ENCODE results near the gene RHBDD3.
A peak's percentile ranks its signal among the peaks of the same experiment; 100 is the strongest.
"Not testable (repeated sequence)": the region's sequence is repeated elsewhere in the genome, so short reads cannot be mapped to it uniquely, and the experiment has no call there.

RHBDD3 gene

DNA sequence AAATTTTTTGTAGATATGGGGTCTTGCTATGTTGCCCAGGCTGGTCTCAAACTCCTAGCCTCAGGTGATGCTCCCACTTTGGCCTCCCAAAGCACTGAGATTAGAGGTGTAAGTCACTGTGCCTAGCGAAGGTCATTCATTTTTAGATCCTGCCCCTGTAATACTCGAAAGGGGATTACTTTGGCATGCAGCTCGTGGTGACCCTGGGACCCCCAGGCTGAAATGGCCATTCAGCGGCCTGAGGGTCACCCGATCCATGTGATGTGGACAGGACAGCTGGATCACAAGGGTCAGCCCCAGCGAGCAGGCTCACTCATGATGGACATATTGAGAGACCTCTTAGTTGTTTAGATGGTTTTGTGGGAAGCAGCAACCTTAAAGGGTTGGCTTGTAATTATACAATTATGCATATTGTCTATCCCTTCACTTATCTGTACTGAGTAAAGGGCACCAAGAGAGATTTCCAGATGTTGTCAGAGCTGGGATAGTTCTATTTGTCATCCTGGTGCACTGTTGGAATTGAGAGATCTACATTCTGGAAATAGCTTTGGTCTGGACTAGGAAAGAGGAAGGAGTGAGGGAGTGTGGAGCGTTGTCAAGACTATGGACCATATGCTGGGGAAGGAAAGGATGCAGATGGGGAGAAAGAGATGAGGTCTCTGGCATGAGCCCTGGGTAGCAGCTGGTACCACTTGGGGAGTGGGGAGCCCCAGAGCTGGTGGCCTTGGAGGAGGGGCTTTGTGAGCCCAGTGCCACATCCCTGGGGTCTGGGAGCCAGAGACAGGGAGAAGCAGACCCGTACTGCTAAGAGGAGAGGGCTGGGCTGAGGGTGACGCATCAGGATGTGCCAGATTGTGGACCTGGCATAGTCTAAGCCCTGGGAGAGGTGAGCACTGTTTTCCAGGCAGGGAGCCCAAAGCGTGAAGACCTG is 15.5 kb downstream of the RHBDD3 start:
- ChIA-PET CTCF (interaction anchor here (1.0 kb wide), 1 partner anchor 9 kb away, joined by 5 read pairs; no protein-coding TSS in a partner anchor), POLR2A (interaction anchor here (0.6 kb wide), 1 partner anchor 187 kb away, joined by 7 read pairs; no protein-coding TSS in a partner anchor)
- Histone ChIP-seq H3K27ac (ENCODE audit: extremely low read depth, low read depth, low read length) (no peak overlapping the region), H3K9me3 (ENCODE audit: control insufficient read depth, insufficient read depth, low read depth, low read length) (no peaks in the 10 kb centered on the region), H3K4me3 (ENCODE audit: low read depth, low read length) (no peak overlapping the region), H3K4me1 (ENCODE audit: control insufficient read depth, insufficient read depth, low read length) (no peaks in the 10 kb centered on the region), H3K36me3 (ENCODE audit: control insufficient read depth in 2 of 2, insufficient read depth in 1 of 2, low read length in 2 of 2) (no peaks in the 10 kb centered on the region)
- TF ChIP-seq ZNF16 (tag by site-specific recombination; IDR thresholded peaks at IDR 0.05; ENCODE audit: low read depth) (no peak), ZNF211 (tag by site-specific recombination; IDR thresholded peaks at IDR 0.05; ENCODE audit: low read depth) (no peak), PRDM1 (tag by site-specific recombination; IDR thresholded peaks at IDR 0.05) (no peak), ZNF302 (tag by site-specific recombination; IDR thresholded peaks at IDR 0.05; ENCODE audit: low read depth) (no peak), ZNF626 (tag by site-specific recombination; IDR thresholded peaks at IDR 0.05) (no peak), ZBTB7A (tag by site-specific recombination; IDR thresholded peaks at IDR 0.05; ENCODE audit: low read depth) (no peak), ZNF391 (tag by site-specific recombination; IDR thresholded peaks at IDR 0.05; ENCODE audit: borderline replicate concordance, low read depth) (no peak), ZFP37 (tag by site-specific recombination; IDR thresholded peaks at IDR 0.05) (no peak)
- TF ChIP-seq, protein P1, sequence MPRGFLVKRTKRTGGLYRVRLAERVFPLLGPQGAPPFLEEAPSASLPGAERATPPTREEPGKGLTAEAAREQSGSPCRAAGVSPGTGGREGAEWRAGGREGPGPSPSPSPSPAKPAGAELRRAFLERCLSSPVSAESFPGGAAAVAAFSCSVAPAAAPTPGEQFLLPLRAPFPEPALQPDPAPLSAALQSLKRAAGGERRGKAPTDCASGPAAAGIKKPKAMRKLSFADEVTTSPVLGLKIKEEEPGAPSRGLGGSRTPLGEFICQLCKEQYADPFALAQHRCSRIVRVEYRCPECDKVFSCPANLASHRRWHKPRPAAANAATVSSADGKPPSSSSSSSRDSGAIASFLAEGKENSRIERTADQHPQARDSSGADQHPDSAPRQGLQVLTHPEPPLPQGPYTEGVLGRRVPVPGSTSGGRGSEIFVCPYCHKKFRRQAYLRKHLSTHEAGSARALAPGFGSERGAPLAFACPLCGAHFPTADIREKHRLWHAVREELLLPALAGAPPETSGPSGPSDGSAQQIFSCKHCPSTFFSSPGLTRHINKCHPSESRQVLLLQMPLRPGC (tag by site-specific recombination; IDR thresholded peaks at IDR 0.05), result no peak

DNA sequence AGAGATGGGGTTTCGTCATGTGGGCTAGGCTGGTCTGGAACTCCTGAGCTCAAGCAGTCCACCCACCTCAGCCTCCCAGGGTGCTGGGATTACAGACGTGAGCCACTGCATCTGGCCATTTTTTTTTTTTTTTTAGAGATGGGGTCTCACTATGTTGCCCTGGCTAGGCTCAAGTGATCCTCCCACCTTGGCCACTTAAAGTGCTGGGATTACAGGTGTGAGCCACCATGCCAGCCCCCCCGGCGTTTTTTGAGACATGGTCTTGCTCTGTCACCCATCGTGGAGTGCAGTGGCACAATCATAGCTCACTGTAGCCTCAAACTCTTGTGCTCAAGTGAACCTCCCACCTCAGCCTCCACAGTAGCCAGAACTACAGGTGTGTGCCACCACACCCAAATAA is 16.5 kb downstream of the RHBDD3 start:
- POLR2A ChIA-PET, result interaction anchor here (0.6 kb wide), 1 partner anchor 186 kb away, joined by 7 read pairs; no protein-coding TSS in a partner anchor

DNA sequence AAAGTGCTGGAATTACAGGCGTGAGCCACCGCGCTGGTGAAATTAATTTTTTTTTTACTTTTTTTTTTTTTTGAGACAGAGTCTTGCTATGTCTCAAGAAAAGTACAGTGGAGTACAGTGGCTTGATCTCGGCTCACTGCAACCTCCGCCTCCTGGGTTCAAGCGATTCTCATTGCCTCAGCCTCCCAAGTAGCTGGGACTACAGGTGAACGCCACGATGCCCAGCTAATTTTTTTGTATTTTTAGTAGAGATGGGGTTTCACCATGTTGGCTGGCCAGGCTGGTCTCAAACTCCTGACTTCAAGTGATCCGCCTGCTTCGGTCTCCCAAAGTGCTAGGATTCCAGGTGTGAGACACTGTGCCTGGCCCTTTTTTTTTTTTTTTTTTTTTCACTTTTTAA is 19.9 kb downstream of the RHBDD3 start:
- H3K4me1 ChIP-seq (ENCODE audit: control insufficient read depth, insufficient read depth, low read length); H3K36me3 ChIP-seq (ENCODE audit: control insufficient read depth in 2 of 2, insufficient read depth in 1 of 2, low read length in 2 of 2); H3K27ac ChIP-seq (ENCODE audit: extremely low read depth, low read depth, low read length); H3K4me3 ChIP-seq (ENCODE audit: low read depth, low read length); H3K9me3 ChIP-seq (ENCODE audit: control insufficient read depth, insufficient read depth, low read depth, low read length): not testable (repeated sequence)
- ChIA-PET CTCF (interaction anchor here (0.6 to 1.8 kb wide), 5 partner anchors 46 to 207 kb away, joined by 3 to 8 read pairs (median 3); no protein-coding TSS in a partner anchor), POLR2A (interaction anchor here (0.7 kb wide), 1 partner anchor 13 kb away, joined by 4 read pairs; no protein-coding TSS in a partner anchor)

More for the DNA sequence above, 16.5 kb downstream of the RHBDD3 start:
- Histone ChIP-seq H3K27ac (ENCODE audit: extremely low read depth, low read depth, low read length) (no peak overlapping the region), H3K36me3 (ENCODE audit: control insufficient read depth in 2 of 2, insufficient read depth in 1 of 2, low read length in 2 of 2) (no peaks in the 10 kb centered on the region), H3K4me1 (ENCODE audit: control insufficient read depth, insufficient read depth, low read length) (no peaks in the 10 kb centered on the region), H3K9me3 (ENCODE audit: control insufficient read depth, insufficient read depth, low read depth, low read length) (no peaks in the 10 kb centered on the region), H3K4me3 (ENCODE audit: low read depth, low read length) (no peak overlapping the region)
- CTCF ChIA-PET, result no interaction called here
- peak; percentile 50 for TF ChIP-seq ZNF121 (tag by site-specific recombination; IDR thresholded peaks at IDR 0.05)
- TF ChIP-seq, protein P2, sequence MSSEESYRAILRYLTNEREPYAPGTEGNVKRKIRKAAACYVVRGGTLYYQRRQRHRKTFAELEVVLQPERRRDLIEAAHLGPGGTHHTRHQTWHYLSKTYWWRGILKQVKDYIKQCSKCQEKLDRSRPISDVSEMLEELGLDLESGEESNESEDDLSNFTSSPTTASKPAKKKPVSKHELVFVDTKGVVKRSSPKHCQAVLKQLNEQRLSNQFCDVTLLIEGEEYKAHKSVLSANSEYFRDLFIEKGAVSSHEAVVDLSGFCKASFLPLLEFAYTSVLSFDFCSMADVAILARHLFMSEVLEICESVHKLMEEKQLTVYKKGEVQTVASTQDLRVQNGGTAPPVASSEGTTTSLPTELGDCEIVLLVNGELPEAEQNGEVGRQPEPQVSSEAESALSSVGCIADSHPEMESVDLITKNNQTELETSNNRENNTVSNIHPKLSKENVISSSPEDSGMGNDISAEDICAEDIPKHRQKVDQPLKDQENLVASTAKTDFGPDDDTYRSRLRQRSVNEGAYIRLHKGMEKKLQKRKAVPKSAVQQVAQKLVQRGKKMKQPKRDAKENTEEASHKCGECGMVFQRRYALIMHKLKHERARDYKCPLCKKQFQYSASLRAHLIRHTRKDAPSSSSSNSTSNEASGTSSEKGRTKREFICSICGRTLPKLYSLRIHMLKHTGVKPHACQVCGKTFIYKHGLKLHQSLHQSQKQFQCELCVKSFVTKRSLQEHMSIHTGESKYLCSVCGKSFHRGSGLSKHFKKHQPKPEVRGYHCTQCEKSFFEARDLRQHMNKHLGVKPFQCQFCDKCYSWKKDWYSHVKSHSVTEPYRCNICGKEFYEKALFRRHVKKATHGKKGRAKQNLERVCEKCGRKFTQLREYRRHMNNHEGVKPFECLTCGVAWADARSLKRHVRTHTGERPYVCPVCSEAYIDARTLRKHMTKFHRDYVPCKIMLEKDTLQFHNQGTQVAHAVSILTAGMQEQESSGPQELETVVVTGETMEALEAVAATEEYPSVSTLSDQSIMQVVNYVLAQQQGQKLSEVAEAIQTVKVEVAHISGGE (tag by site-specific recombination; conservative IDR thresholded peaks at IDR 0.05; ENCODE audit: low read depth), result no peak
- TF ChIP-seq, protein P3, sequence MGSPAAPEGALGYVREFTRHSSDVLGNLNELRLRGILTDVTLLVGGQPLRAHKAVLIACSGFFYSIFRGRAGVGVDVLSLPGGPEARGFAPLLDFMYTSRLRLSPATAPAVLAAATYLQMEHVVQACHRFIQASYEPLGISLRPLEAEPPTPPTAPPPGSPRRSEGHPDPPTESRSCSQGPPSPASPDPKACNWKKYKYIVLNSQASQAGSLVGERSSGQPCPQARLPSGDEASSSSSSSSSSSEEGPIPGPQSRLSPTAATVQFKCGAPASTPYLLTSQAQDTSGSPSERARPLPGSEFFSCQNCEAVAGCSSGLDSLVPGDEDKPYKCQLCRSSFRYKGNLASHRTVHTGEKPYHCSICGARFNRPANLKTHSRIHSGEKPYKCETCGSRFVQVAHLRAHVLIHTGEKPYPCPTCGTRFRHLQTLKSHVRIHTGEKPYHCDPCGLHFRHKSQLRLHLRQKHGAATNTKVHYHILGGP (tag by site-specific recombination; IDR thresholded peaks at IDR 0.05), result no peak

All from HEK293 (cell line).